OCI-LY7 (cell line): Measurements from ENCODE around the gene MAN1C1. TPM values are rescaled to one million over a fixed set of nuclear protein-coding genes. Genes with fewer than 3 reads are reported as not detected.
A peak's percentile ranks its signal among the peaks of the same experiment; 100 is the strongest.

Source experiments
- BruUV-seq: library from RNA; stranded (reverse); fragments of 400-500 nt; replicated peaks from 2 replicates; lab custom pipeline; 2021; lab: Mats Ljungman, UMichigan
- CTCF ChIA-PET: fragments of 300-600 bp; sonication (Branson Sonifier 250); formaldehyde crosslinking; loops from one replicate; lab custom pipeline; 2022; ENCODE audit warnings: antibody characterized with exemption; ENCODE audit not compliant: unreplicated experiment; lab: Charles Lee
- POLR2A ChIA-PET: fragments of 300-600 bp; sonication (Branson Sonifier 250); formaldehyde crosslinking; loops from one replicate; lab custom pipeline; 2022; ENCODE audit warnings: antibody characterized with exemption; lab: Charles Lee
- DNase-seq: peaks from one replicate; pipeline ENCODE4 v3.0.0-alpha.2; 2015; ENCODE audit warnings: low spot score
- H2AFZ ChIP-seq: fragments of 200-600 bp; sonication (generic), shearing (Covaris generic); 2 replicates; pipeline ENCODE4 v1.6.1; 2014; ENCODE audit warnings: mild to moderate bottlenecking, antibody characterized with exemption, low read length, moderate library complexity
- H3K27ac ChIP-seq: fragments of 200-600 bp; sonication (generic); 2 replicates; pipeline ENCODE4 v1.5.1; 2014; ENCODE audit warnings: mixed run types, low read depth, mild to moderate bottlenecking, moderate library complexity, low read length, inconsistent platforms; ENCODE audit not compliant: poor library complexity, severe bottlenecking
- H3K36me3 ChIP-seq: fragments of 200-600 bp; sonication (generic); 2 replicates; pipeline ENCODE4 v1.6.1; 2014; ENCODE audit warnings: mild to moderate bottlenecking, antibody characterized with exemption, low read length, moderate library complexity, mixed read lengths; ENCODE audit not compliant: insufficient read depth
- H3K4me1 ChIP-seq: fragments of 200-600 bp; sonication (generic); 2 replicates; pipeline ENCODE4 v1.5.1; 2014; ENCODE audit warnings: mild to moderate bottlenecking, low read length; ENCODE audit not compliant: insufficient read depth, poor library complexity, severe bottlenecking
- H3K4me2 ChIP-seq: fragments of 200-600 bp; sonication (generic); 2 replicates; pipeline ENCODE4 v1.6.1; 2014; ENCODE audit warnings: mild to moderate bottlenecking, low read length
- H3K4me3 ChIP-seq: fragments of 200-600 bp; sonication (generic); 2 replicates; pipeline ENCODE4 v1.5.1; 2014; ENCODE audit warnings: mild to moderate bottlenecking, low read depth, low read length; ENCODE audit not compliant: poor library complexity, severe bottlenecking
- H3K79me2 ChIP-seq: fragments of 200-600 bp; sonication (generic); 2 replicates; pipeline ENCODE4 v1.6.1; 2016; ENCODE audit warnings: low read depth, mild to moderate bottlenecking, low read length, moderate library complexity, mixed read lengths; ENCODE audit not compliant: insufficient read depth
- H3K9me2 ChIP-seq: fragments of 200-600 bp; sonication (generic); 2 replicates; pipeline ENCODE4 v1.6.1; 2016; ENCODE audit warnings: mild to moderate bottlenecking, low read length, mixed read lengths; ENCODE audit not compliant: insufficient read depth
- H3K9me3 ChIP-seq: fragments of 200-600 bp; sonication (generic); 2 replicates; pipeline ENCODE4 v1.6.1; 2014; ENCODE audit warnings: mild to moderate bottlenecking, mixed run types, low read length, mixed read lengths
- H4K20me1 ChIP-seq: fragments of 200-600 bp; sonication (generic); 2 replicates; pipeline ENCODE4 v1.6.1; 2014; ENCODE audit warnings: mild to moderate bottlenecking, antibody characterized with exemption, low read length, moderate library complexity, mixed read lengths; ENCODE audit not compliant: insufficient read depth
- CTCF ChIP-seq: fragments of 200-600 bp; sonication (generic); conservative IDR thresholded peaks from 2 replicates; pipeline ENCODE4 v1.5.1; 2014; ENCODE audit warnings: mild to moderate bottlenecking, antibody characterized with exemption, low read length, moderate library complexity, mixed read lengths
- EZH2phosphoT487 ChIP-seq: fragments of 200-600 bp; sonication (generic); IDR thresholded peaks from 2 replicates; pipeline ENCODE4 v1.6.1; 2018; ENCODE audit warnings: low read depth, borderline replicate concordance, mild to moderate bottlenecking, mixed run types, antibody characterized with exemption, low read length, moderate library complexity, mixed read lengths
- intact Hi-C: fragments of 100-400 bp; cut with micrococcal nuclease; formaldehyde crosslinking; loops from one replicate; pipeline ENCODE4 v1.10.0; 2022; ENCODE audit not compliant: unreplicated experiment
- total RNA-seq, 2 experiments: library from RNA; depleted of rRNA in 1 of 2; stranded (reverse); fragments of >200 nt in 1 of 2; shearing (Covaris generic) in 1 of 2; gene quantifications; 2 replicates each; pipeline ENCODE4 v1.2.3, GENCODE V29; 2014 to 2022

MAN1C1 gene
- total RNA-seq, 2 experiments from 2014 or later: 3.0 to 4.9 TPM

- CTCF ChIA-PET: no interaction called here
- no peaks in the 10 kb centered on the region for H3K36me3 ChIP-seq
- H3K4me1 ChIP-seq: peaks cover 54% of the 10 kb centered on the region
- TF ChIP-seq CTCF: peak; percentile 50
- no peak for TF ChIP-seq EZH2phosphoT487
- no TSS peak for BruUV-seq
- peak; percentile 80 for DNase-seq
- no peaks in the 10 kb centered on the region for H4K20me1 ChIP-seq
- peak overlapping the region; percentile 67 for H3K27ac ChIP-seq
- H3K4me2 ChIP-seq: peak overlapping the region; percentile 62
- intact Hi-C loops: loop anchor here (5.0 kb wide), 1 partner anchor 158 kb away; the partner anchor contains the start of gene MAN1C1
- POLR2A ChIA-PET: interaction anchor here (0.7 to 1.5 kb wide), 4 partner anchors 9 to 64 kb away, joined by 3 to 4 read pairs (median 4); no protein-coding TSS in a partner anchor
- H3K79me2 ChIP-seq: no peaks in the 10 kb centered on the region
- peak overlapping the region; percentile 14 for H3K4me3 ChIP-seq
- H3K9me3 ChIP-seq: no peaks in the 10 kb centered on the region
- H2AFZ ChIP-seq: peak overlapping the region; percentile 41; the same call in 1 of the 2 replicates
- no peaks in the 10 kb centered on the region for H3K9me2 ChIP-seq
These were observed 158.6 kb downstream of the MAN1C1 start for GRCh38 chr1:25774921-25775771.

- TF ChIP-seq CTCF (no peak), EZH2phosphoT487 (no peak)
- Histone ChIP-seq H3K36me3 (no peaks in the 10 kb centered on the region), H3K4me2 (no peak overlapping the region), H2AFZ (no peak overlapping the region), H3K9me3 (no peaks in the 10 kb centered on the region), H3K4me3 (no peak overlapping the region), H3K4me1 (peaks cover 35% of the 10 kb centered on the region), H3K9me2 (no peaks in the 10 kb centered on the region), H3K79me2 (no peaks in the 10 kb centered on the region), H4K20me1 (no peaks in the 10 kb centered on the region), H3K27ac (no peak overlapping the region)
- ChIA-PET CTCF (no interaction called here), POLR2A (interaction anchor here (0.8 kb wide), 1 partner anchor 58 kb away, joined by 3 read pairs; no protein-coding TSS in a partner anchor)
- no TSS peak for BruUV-seq
- DNase-seq: no peak
- intact Hi-C loops: loop anchor here (5.0 kb wide), 1 partner anchor 162 kb away; the partner anchor contains the start of gene MAN1C1
These were observed 162.8 kb downstream of the MAN1C1 start for GRCh38 chr1:25779388-25779787.
